HL-60 (cell line): ENCODE data around the gene PRKAG2.

Experiments used
- CTCF ChIP-seq: IDR thresholded peaks from one replicate; pipeline ENCODE4 v1.5.1; 2011; ENCODE audit warnings: low read length, control low read depth, inconsistent platforms; ENCODE audit not compliant: insufficient read depth
- POLR2AphosphoS5 ChIP-seq: IDR thresholded peaks from 2 replicates; pipeline ENCODE4 v1.6.1; 2012; ENCODE audit warnings: low read depth
- REST ChIP-seq: IDR thresholded peaks from 2 replicates; pipeline ENCODE4 v1.6.1; 2012; ENCODE audit warnings: low read depth; ENCODE audit not compliant: insufficient replicate concordance

- TF ChIP-seq CTCF (no peak), POLR2AphosphoS5 (no peak), REST (no peak)
These were observed 27.4 kb upstream of the PRKAG2 start for GRCh38 chr7:151904270-151904669.
